ENCODE results near the gene RIPOR3.
"Not testable (repeated sequence)": the region's sequence is repeated elsewhere in the genome, so short reads cannot be mapped to it uniquely, and the experiment has no call there.

The RIPOR3 gene

GRCh38 chr20:50709636-50709973 is 18.3 kb upstream of the RIPOR3 start:
- TF ChIP-seq CTCF (IDR thresholded peaks at IDR 0.05; ENCODE audit: low read depth, low read length), result no peak
- H3K4me1 ChIP-seq, result no peaks in the 10 kb centered on the region
- H3K27me3 ChIP-seq, result no peaks in the 10 kb centered on the region
- no peaks in the 10 kb centered on the region for H3K36me3 ChIP-seq
- no peaks in the 10 kb centered on the region for H3K9me3 ChIP-seq
- no peak overlapping the region for H3K4me3 ChIP-seq (ENCODE audit: low read depth, low read length)
- DNase-seq, result no peak

DNA sequence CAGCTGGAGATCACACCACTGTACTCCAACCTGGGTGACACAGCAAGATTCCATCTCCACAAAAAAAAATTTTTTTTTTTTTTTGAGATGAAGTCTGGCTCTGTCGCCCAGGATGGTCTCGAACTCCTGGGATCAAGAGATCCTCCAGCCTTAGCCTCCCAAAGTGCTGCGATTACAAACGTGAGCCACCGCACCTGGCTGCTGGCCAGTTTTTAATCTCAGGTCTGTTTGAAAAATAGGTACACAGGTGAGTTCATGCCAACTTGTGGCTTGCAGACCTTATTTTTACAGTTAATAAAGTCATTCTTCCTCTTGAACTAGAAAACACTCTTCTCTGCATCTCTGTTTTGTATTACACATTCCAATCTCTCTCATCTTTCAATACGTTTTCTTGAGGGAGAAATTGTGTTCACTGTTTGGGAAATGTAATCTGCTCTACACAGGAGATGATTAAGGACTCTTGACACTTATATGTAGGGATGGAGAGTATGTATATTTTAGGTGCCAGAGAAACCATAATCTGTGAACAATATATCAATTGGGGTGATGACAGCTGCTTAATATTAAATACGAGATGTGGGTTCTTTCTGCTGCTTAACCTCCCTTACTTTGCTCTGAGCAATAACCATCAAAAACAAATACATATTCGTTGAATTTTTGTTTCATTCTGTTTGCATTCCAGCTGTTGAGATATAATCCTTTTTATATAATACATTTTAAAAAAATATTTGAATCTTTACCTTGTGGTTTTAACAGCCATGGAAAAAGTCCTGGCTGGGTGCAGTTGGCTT is 17.7 kb upstream of the RIPOR3 start:
- H3K4me3 ChIP-seq (ENCODE audit: low read depth, low read length), result no peak overlapping the region
- DNase-seq, result no peak
- TF ChIP-seq CTCF (IDR thresholded peaks at IDR 0.05; ENCODE audit: low read depth, low read length), result no peak
- H3K27me3 ChIP-seq, result no peaks in the 10 kb centered on the region
- H3K4me1 ChIP-seq, result no peaks in the 10 kb centered on the region
- H3K36me3 ChIP-seq, result no peaks in the 10 kb centered on the region
- H3K9me3 ChIP-seq, result no peaks in the 10 kb centered on the region

DNA sequence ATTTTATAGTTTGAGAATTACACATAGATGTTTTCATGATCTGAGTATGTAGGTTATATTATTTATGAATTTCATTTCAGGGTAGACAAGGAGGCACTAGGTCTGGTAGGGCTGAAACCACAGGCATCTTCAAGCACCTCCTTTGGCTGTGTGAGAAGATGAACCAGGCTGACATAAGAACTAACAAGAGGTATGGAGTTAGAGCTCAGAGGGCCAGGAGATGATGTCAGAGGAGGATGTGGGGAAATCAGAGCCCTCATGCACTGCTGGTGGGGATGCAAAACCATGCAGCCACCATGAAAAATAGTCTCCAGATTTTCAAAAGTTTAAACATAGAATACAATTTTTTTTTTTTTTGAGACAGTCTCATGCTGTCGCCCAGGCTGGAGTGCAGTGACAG is 13.6 kb upstream of the RIPOR3 start:
- DNase-seq, result no peak
- no peak for TF ChIP-seq CTCF (IDR thresholded peaks at IDR 0.05; ENCODE audit: low read depth, low read length)
- no peaks in the 10 kb centered on the region for H3K9me3 ChIP-seq
- H3K36me3 ChIP-seq, result no peaks in the 10 kb centered on the region
- no peaks in the 10 kb centered on the region for H3K4me1 ChIP-seq
- H3K4me3 ChIP-seq (ENCODE audit: low read depth, low read length), result no peak overlapping the region
- H3K27me3 ChIP-seq, result no peaks in the 10 kb centered on the region

GRCh38 chr20:50704514-50704913 is 13.2 kb upstream of the RIPOR3 start:
- Histone ChIP-seq H3K4me3 (ENCODE audit: low read depth, low read length) (no peak overlapping the region), H3K27me3 (no peaks in the 10 kb centered on the region), H3K36me3 (no peaks in the 10 kb centered on the region), H3K9me3 (no peaks in the 10 kb centered on the region), H3K4me1 (no peaks in the 10 kb centered on the region)
- no peak for TF ChIP-seq CTCF (IDR thresholded peaks at IDR 0.05; ENCODE audit: low read depth, low read length)
- no peak for DNase-seq

- not testable (repeated sequence) for H3K36me3 ChIP-seq; DNase-seq; H3K27me3 ChIP-seq; H3K9me3 ChIP-seq; H3K4me1 ChIP-seq; H3K4me3 ChIP-seq (ENCODE audit: low read depth, low read length)
Observed at GRCh38 chr20:50703651-50704438, 12.5 kb upstream of the RIPOR3 start.

DNA sequence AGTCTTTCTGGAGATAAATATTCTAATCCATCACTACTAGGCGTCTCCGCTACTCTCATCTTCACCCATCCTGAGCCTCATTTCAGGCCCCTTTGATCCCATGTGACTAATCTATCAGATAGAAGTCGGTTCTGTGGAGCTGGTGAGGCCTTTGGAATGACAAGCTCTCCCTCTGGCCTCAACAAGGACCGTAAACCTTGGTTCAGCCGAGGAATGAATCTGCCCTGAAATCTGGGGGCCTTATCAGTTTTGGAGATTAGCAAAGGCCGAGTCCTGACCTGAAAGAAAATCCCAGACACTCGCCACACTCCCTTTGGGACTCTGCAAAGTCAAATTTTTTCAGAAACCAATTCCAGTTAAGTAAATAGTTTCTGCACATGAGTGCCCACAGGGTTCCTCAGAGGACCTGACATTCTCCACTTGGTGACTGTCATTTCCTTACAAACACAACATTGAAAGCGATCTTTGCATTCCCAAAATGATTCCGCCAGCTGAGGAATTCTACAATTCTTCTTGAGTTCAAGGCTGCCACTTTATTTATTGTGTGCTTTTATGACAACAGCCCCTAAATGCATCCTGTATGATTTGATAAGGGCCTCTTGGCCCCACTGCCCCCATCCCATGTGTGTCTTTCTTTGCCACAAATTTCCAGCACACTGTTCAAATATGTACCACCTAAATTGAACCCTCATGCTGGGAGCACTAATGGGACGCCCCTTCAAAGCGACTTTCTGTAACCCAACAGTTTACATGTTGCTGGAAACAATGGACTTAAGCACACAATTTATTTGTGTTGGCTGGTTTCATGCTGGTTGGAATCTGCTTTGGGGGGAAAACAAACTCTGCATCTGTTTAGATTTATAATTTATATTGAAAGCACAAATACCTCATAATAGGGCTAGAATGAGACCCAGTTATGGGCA is 10.0 kb upstream of the RIPOR3 start:
- no peak for DNase-seq
- Histone ChIP-seq H3K36me3 (no peaks in the 10 kb centered on the region), H3K9me3 (no peaks in the 10 kb centered on the region), H3K27me3 (no peaks in the 10 kb centered on the region), H3K4me1 (no peaks in the 10 kb centered on the region), H3K4me3 (ENCODE audit: low read depth, low read length) (no peak overlapping the region)
- TF ChIP-seq CTCF (IDR thresholded peaks at IDR 0.05; ENCODE audit: low read depth, low read length), result no peak

Measured in BE2C (cell line).